ENCODE measurements around the gene UBE2D1. TPM values are rescaled to one million over a fixed set of nuclear protein-coding genes. Genes with fewer than 3 reads are reported as not detected.

Gene UBE2D1
- total and polyA plus RNA-seq, 2 of the 13 experiments (the other 11 are each of a cell fraction or from before 2014, with no cell fraction given): 6.2 to 13.8 TPM

DNA sequence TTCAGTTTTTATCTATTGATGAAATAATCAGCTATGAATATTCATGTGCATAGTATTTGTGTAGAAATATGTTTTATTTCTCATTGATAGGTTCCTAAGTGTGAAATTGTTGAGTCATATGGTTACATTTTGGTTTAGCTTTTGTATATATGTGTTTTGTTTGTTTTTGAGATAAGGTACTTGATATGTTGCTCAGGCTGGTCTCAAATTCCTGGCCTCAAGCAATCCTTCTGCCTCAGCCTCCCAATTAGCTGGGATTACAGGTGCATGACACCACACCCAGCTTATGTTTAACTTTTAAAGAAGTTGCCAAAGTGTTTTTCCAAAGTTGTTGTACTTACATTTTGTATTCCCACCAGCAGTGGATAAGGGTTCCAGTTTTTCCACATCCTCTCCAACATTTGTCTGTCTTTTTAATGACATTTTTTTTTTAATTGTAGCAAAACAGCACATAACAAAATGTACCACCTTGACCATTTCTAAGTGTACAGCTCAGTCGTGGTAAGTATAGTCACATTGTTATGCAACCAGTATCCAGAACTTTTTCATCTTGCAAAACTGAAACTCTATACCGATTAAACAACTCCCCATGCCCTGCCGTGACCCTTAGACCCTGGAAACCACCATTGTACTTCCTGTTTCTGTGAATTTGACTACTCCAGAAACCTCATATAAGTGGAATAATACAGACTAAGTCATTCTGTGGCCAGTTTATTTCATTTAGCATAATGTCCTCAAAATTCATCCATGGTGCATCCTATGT is 12.6 kb upstream of the UBE2D1 start (continued):
- TF ChIP-seq KDM2A (CRISPR knock-in tag; IDR thresholded peaks at IDR 0.05; ENCODE audit: borderline replicate concordance, low read depth) (no peak), NCOA1 (CRISPR knock-in tag; IDR thresholded peaks at IDR 0.05) (no peak), CBX5 (CRISPR knock-in tag; IDR thresholded peaks at IDR 0.05; ENCODE audit: borderline replicate concordance) (no peak), XBP1 (CRISPR knock-in tag; IDR thresholded peaks at IDR 0.05) (no peak), ZKSCAN1 (IDR thresholded peaks at IDR 0.05; ENCODE audit: low read length) (no peak), EP300 (IDR thresholded peaks at IDR 0.05; ENCODE audit: low read depth in 2 of 2, low read length in 2 of 2) (peak in 1 of 2 experiments; percentile 68; a peak in 2 of 4 replicates), EP300 (CRISPR knock-in tag; IDR thresholded peaks at IDR 0.05; ENCODE audit: borderline replicate concordance) (no peak), ZNF792 (CRISPR knock-in tag; IDR thresholded peaks at IDR 0.05) (0 out of 2 replicates have a peak, but pooled peaks have one; percentile 31), U2AF2 (IDR thresholded peaks at IDR 0.05; ENCODE audit: low read depth, low read length) (no peak), DMAP1 (CRISPR knock-in tag; IDR thresholded peaks at IDR 0.05) (peak; percentile 52; the same call in 1 of the 2 replicates), NBN (conservative IDR thresholded peaks at IDR 0.05) (no peak), ZFP91 (CRISPR knock-in tag; IDR thresholded peaks at IDR 0.05; ENCODE audit: borderline replicate concordance) (no peak), ZNF407 (CRISPR knock-in tag; IDR thresholded peaks at IDR 0.05; ENCODE audit: not compliant biosample characterization) (no peak), KAT8 (CRISPR knock-in tag; IDR thresholded peaks at IDR 0.05) (peak; percentile 59; the same call in 1 of the 2 replicates), ZMYM4 (CRISPR knock-in tag; IDR thresholded peaks at IDR 0.05) (peak; percentile 54; the same call in 1 of the 2 replicates)
- TF ChIP-seq, protein P1, sequence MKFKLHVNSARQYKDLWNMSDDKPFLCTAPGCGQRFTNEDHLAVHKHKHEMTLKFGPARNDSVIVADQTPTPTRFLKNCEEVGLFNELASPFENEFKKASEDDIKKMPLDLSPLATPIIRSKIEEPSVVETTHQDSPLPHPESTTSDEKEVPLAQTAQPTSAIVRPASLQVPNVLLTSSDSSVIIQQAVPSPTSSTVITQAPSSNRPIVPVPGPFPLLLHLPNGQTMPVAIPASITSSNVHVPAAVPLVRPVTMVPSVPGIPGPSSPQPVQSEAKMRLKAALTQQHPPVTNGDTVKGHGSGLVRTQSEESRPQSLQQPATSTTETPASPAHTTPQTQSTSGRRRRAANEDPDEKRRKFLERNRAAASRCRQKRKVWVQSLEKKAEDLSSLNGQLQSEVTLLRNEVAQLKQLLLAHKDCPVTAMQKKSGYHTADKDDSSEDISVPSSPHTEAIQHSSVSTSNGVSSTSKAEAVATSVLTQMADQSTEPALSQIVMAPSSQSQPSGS (CRISPR knock-in tag; IDR thresholded peaks at IDR 0.05): no peak
- TF ChIP-seq, protein P2, sequence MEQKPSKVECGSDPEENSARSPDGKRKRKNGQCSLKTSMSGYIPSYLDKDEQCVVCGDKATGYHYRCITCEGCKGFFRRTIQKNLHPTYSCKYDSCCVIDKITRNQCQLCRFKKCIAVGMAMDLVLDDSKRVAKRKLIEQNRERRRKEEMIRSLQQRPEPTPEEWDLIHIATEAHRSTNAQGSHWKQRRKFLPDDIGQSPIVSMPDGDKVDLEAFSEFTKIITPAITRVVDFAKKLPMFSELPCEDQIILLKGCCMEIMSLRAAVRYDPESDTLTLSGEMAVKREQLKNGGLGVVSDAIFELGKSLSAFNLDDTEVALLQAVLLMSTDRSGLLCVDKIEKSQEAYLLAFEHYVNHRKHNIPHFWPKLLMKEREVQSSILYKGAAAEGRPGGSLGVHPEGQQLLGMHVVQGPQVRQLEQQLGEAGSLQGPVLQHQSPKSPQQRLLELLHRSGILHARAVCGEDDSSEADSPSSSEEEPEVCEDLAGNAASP (CRISPR knock-in tag; IDR thresholded peaks at IDR 0.05; ENCODE audit: borderline replicate concordance): peak; percentile 93; the same call in 1 of the 2 replicates

Data from HepG2 (cell line).